A549 (cell line): ENCODE results near the gene USP46. TPM values are rescaled to one million over a fixed set of nuclear protein-coding genes. Genes with fewer than 3 reads are reported as not detected.

Experiments used
- ATAC-seq, 2 experiments: fragments of 200-7000 bp in 1 of 2; fragments of >200 bp in 1 of 2; cut with Nextera tagmentation in 1 of 2; cut with Tn5 transposase in 1 of 2; 3 replicates each; pipeline versions ENCODE4 v1.8.0 to v1.9.1; 2018 to 2020; ENCODE audit warnings: mild to moderate bottlenecking in 1 of 2, moderate library complexity in 1 of 2
- CTCF ChIA-PET: fragments of 300-600 bp; sonication (Branson Sonifier 250); formaldehyde crosslinking; extraction: SDS; loops from one replicate; lab custom pipeline; 2021; ENCODE audit warnings: antibody characterized with exemption, inconsistent platforms; lab: Yijun Ruan, JAX
- POLR2A ChIA-PET: fragments of 350-600 bp; formaldehyde crosslinking; extraction: SDS; loops from one replicate; lab custom pipeline; 2021; ENCODE audit warnings: antibody characterized with exemption, inconsistent platforms; lab: Yijun Ruan, JAX
- DNase-seq, 2 experiments: peaks; one replicate each; pipeline versions ENCODE4 v3.0.0 to v3.0.0-alpha.2; 2011 to 2016; ENCODE audit warnings: low read depth in 1 of 2, low spot score in 1 of 2
- FAIRE-seq: peaks from 2 replicates; lab custom pipeline; 2011; peaks lifted over from hg19 to GRCh38; lab: Jason Lieb, UNC
- H3K27ac ChIP-seq, 2 experiments: fragments of >200 bp; sonication (Bioruptor Twin); formaldehyde crosslinking; 3 replicates each; pipeline ENCODE4 v1.5.1; 2016 to 2017
- H3K4me1 ChIP-seq: fragments of >200 bp; sonication (Bioruptor Twin); formaldehyde crosslinking; 3 replicates; pipeline ENCODE4 v1.6.1; 2016
- H3K4me2 ChIP-seq: fragments of >200 bp; sonication (Bioruptor Twin); formaldehyde crosslinking; 3 replicates; pipeline ENCODE4 v1.6.1; 2016
- H3K4me3 ChIP-seq: fragments of >200 bp; sonication (Bioruptor Twin); formaldehyde crosslinking; 3 replicates; pipeline ENCODE4 v1.5.1; 2016
- H3K9me3 ChIP-seq: fragments of >200 bp; sonication (Bioruptor Twin); formaldehyde crosslinking; 3 replicates; pipeline ENCODE4 v1.6.1; 2016
- BCL3 ChIP-seq: fragments of >200 bp; sonication (Bioruptor Twin); formaldehyde crosslinking; IDR thresholded peaks from 3 replicates; pipeline ENCODE4 v1.6.1; 2016
- CBX8 ChIP-seq: fragments of 200-600 bp; sonication (generic); IDR thresholded peaks from 2 replicates; pipeline ENCODE4 v1.6.1; 2016
- CEBPB ChIP-seq, 2 experiments: fragments of >200 bp in 1 of 2; sonication (Bioruptor Twin) in 1 of 2; formaldehyde crosslinking in 1 of 2; IDR thresholded peaks; 2 replicates each; pipeline ENCODE4 v1.6.1; 2012 to 2016
- CHD2 ChIP-seq: fragments of 150-350 bp; IDR thresholded peaks from 2 replicates; pipeline ENCODE4 v1.6.1; 2014; ENCODE audit warnings: low read length; ENCODE audit not compliant: partially characterized antibody
- CHD4 ChIP-seq: fragments of 200-600 bp; sonication (generic); IDR thresholded peaks from 2 replicates; pipeline ENCODE4 v1.6.1; 2016; ENCODE audit warnings: antibody characterized with exemption, mild to moderate bottlenecking, borderline replicate concordance
- CTCF ChIP-seq: fragments of >200 bp; sonication (Bioruptor Twin); formaldehyde crosslinking; IDR thresholded peaks from 3 replicates; pipeline ENCODE4 v1.5.1; 2016
- EHF ChIP-seq: fragments of 250-450 bp; sonication (Bioruptor Pico); IDR thresholded peaks from 2 replicates; pipeline ENCODE4 v1.5.0; 2020; ENCODE audit warnings: mild to moderate bottlenecking
- EHMT2 ChIP-seq: fragments of 200-600 bp; sonication (generic); IDR thresholded peaks from 2 replicates; pipeline ENCODE4 v1.6.1; 2016; ENCODE audit warnings: antibody characterized with exemption, low read depth, mild to moderate bottlenecking, moderate library complexity
- ELK1 ChIP-seq: fragments of 150-350 bp; IDR thresholded peaks from 2 replicates; pipeline ENCODE4 v1.6.1; 2014; ENCODE audit warnings: low read depth, mild to moderate bottlenecking, low read length
- FOSL2 ChIP-seq, 2 experiments: fragments of 450-650 bp in 1 of 2; fragments of >200 bp in 1 of 2; sonication (Bioruptor Twin) in 1 of 2; formaldehyde crosslinking; IDR thresholded peaks; 2 replicates each; pipeline versions ENCODE4 v1.5.0 to v1.6.1; 2016 to 2020; ENCODE audit warnings: mild to moderate bottlenecking in 1 of 2, moderate library complexity in 1 of 2
- FOXS1 ChIP-seq: fragments of 250-450 bp; sonication (Bioruptor Pico); IDR thresholded peaks from 2 replicates; pipeline ENCODE4 v1.5.0; 2020; ENCODE audit warnings: mild to moderate bottlenecking, moderate library complexity
- GATA3 ChIP-seq: IDR thresholded peaks from 2 replicates; pipeline ENCODE4 v1.6.1; 2012; ENCODE audit warnings: borderline replicate concordance
- HEYL ChIP-seq: fragments of 250-450 bp; sonication (Bioruptor Pico); IDR thresholded peaks from 2 replicates; pipeline ENCODE4 v1.8.0; 2021; ENCODE audit warnings: mild to moderate bottlenecking, moderate library complexity
- HMGXB4 ChIP-seq: fragments of 250-450 bp; sonication (Bioruptor Pico); IDR thresholded peaks from 2 replicates; pipeline ENCODE4 v1.5.0; 2021; ENCODE audit warnings: mild to moderate bottlenecking, moderate library complexity, borderline replicate concordance
- HOXB5 ChIP-seq: fragments of 250-450 bp; sonication (Bioruptor Pico); IDR thresholded peaks from 2 replicates; pipeline ENCODE4 v1.5.0; 2020; ENCODE audit warnings: mild to moderate bottlenecking, moderate library complexity
- KDM1A ChIP-seq: fragments of 200-600 bp; sonication (generic); IDR thresholded peaks from 2 replicates; pipeline ENCODE4 v1.6.1; 2016; ENCODE audit warnings: low read depth, mild to moderate bottlenecking
- NFE2L2 ChIP-seq: fragments of 150-350 bp; conservative IDR thresholded peaks from 2 replicates; pipeline ENCODE4 v1.6.1; 2014; ENCODE audit warnings: low read length
- PBX3 ChIP-seq: IDR thresholded peaks from 2 replicates; pipeline ENCODE4 v1.6.1; 2012
- PHF8 ChIP-seq: fragments of 200-600 bp; sonication (generic); IDR thresholded peaks from 2 replicates; pipeline ENCODE4 v1.6.1; 2016; ENCODE audit warnings: low read depth, mild to moderate bottlenecking, antibody characterized with exemption, moderate library complexity, borderline replicate concordance
- POLR2A ChIP-seq: IDR thresholded peaks from 2 replicates; pipeline ENCODE4 v1.6.1; 2012; ENCODE audit warnings: mild to moderate bottlenecking, low read length
- RAD21 ChIP-seq, 2 experiments: fragments of >200 bp in 1 of 2; sonication (Bioruptor Twin) in 1 of 2; formaldehyde crosslinking in 1 of 2; IDR thresholded peaks in 1 of 2; conservative IDR thresholded peaks in 1 of 2; 2 replicates in 1 of 2; 3 replicates in 1 of 2; pipeline ENCODE4 v1.6.1; 2012 to 2018; ENCODE audit warnings: inconsistent platforms in 1 of 2
- RFX5 ChIP-seq: fragments of 450-650 bp; IDR thresholded peaks from 2 replicates; pipeline ENCODE4 v1.7.1; 2014; ENCODE audit warnings: antibody characterized with exemption, mild to moderate bottlenecking, moderate library complexity
- RNF2 ChIP-seq: fragments of 200-600 bp; sonication (generic); IDR thresholded peaks from 2 replicates; pipeline ENCODE4 v1.6.1; 2016; ENCODE audit warnings: low read depth, mild to moderate bottlenecking, antibody characterized with exemption, moderate library complexity, borderline replicate concordance
- SMC3 ChIP-seq: fragments of >200 bp; sonication (Bioruptor Twin); formaldehyde crosslinking; IDR thresholded peaks from 3 replicates; pipeline ENCODE4 v1.6.1; 2018; ENCODE audit warnings: inconsistent platforms
- SREBF2 ChIP-seq: fragments of 450-650 bp; IDR thresholded peaks from 2 replicates; pipeline ENCODE4 v1.6.1; 2014; ENCODE audit warnings: mild to moderate bottlenecking, moderate library complexity
- USF2 ChIP-seq: fragments of 450-650 bp; IDR thresholded peaks from 2 replicates; pipeline ENCODE4 v1.6.1; 2014; ENCODE audit warnings: antibody characterized with exemption
- ZC3H11A ChIP-seq: fragments of 450-650 bp; IDR thresholded peaks from 2 replicates; pipeline ENCODE4 v1.6.1; 2014; ENCODE audit warnings: antibody characterized with exemption, mild to moderate bottlenecking
- ZNF302 ChIP-seq: fragments of 250-450 bp; sonication (Bioruptor Pico); IDR thresholded peaks from 2 replicates; pipeline ENCODE4 v1.9.0; 2021; ENCODE audit warnings: inconsistent platforms, mild to moderate bottlenecking, moderate library complexity
- ZSCAN20 ChIP-seq: fragments of 250-450 bp; sonication (Bioruptor Pico); IDR thresholded peaks from 2 replicates; pipeline ENCODE4 v1.8.0; 2022; ENCODE audit warnings: mild to moderate bottlenecking, moderate library complexity
- WGBS: methylation state at CpG from one replicate; pipeline ENCODE4 v1.1.6; 2017; ENCODE audit errors: missing lambda C conversion rate; 5-methylcytosine and 5-hydroxymethylcytosine counted together
- polyA plus RNA-seq, 4 experiments: library from polyadenylated mRNA; depleted of rRNA in 3 of 4; stranded (reverse); fragments of >200 nt; fragmentation: RNase III in 1 of 4; extraction: RNeasy Plus Mini Kit Qiagen cat#74134 plus additional on column Dnase treatment in 1 of 4; gene quantifications; 2 replicates in 3 of 4; 3 replicates in 1 of 4; pipeline ENCODE4 v1.2.3, GENCODE V29; 2011 to 2017

USP46 gene
- polyA plus RNA-seq, 2 of the 4 experiments (the other 2 are of a cell fraction), result 5.6 to 15.9 TPM

GRCh38 chr4:52551487-52551886, 107.6 kb downstream of the USP46 start:
- POLR2A ChIA-PET, result no interaction called here
- FAIRE-seq, result no peak
- no peak for TF ChIP-seq RNF2
- TF ChIP-seq KDM1A, result no peak
- TF ChIP-seq SMC3, result no peak
- TF ChIP-seq ZC3H11A, result no peak
- no peak for TF ChIP-seq PBX3
- no peak for TF ChIP-seq BCL3
- no peak for TF ChIP-seq HEYL
- TF ChIP-seq EHMT2, result no peak
- no peak for TF ChIP-seq FOSL2 (IDR thresholded peaks at IDR 0.05)
- TF ChIP-seq FOSL2 (CRISPR knock-in tag; IDR thresholded peaks at IDR 0.05), result no peak
- TF ChIP-seq CBX8, result no peak
- no peak for TF ChIP-seq CTCF
- no peak for TF ChIP-seq RFX5
- TF ChIP-seq HOXB5 (CRISPR knock-in tag), result no peak
- TF ChIP-seq RAD21 (conservative IDR thresholded peaks at IDR 0.05 in 1 of 2, IDR thresholded peaks at IDR 0.05 in 1 of 2), result no peak
- no peak for TF ChIP-seq CEBPB (IDR thresholded peaks at IDR 0.05)
- TF ChIP-seq USF2, result no peak
- TF ChIP-seq HMGXB4 (CRISPR knock-in tag), result no peak
- no peak for TF ChIP-seq EHF (CRISPR knock-in tag)
- no peak for TF ChIP-seq ELK1
- no peak for TF ChIP-seq GATA3
- no peak for ATAC-seq
- no peaks in the 10 kb centered on the region for H3K4me1 ChIP-seq
- DNase-seq, result no peak
- no peak overlapping the region for H3K4me2 ChIP-seq
- 0% methylated on average over 1 of the region's 1 CpG for WGBS
- CTCF ChIA-PET, result interaction anchor here (0.6 kb wide), 1 partner anchor 830 kb away, joined by 3 read pairs; no protein-coding TSS in a partner anchor
- no peak overlapping the region for H3K4me3 ChIP-seq
- no peaks in the 10 kb centered on the region for H3K9me3 ChIP-seq
- H3K27ac ChIP-seq, result no peak overlapping the region

- CTCF ChIA-PET, result no interaction called here
- no peak for TF ChIP-seq NFE2L2
- no peak for TF ChIP-seq ZNF302
- TF ChIP-seq PHF8, result no peak
- TF ChIP-seq POLR2A, result no peak
- TF ChIP-seq SREBF2, result no peak
- TF ChIP-seq CTCF, result no peak
- no peak for TF ChIP-seq FOXS1 (CRISPR knock-in tag)
- TF ChIP-seq CHD4, result no peak
- no peak for TF ChIP-seq ZSCAN20 (CRISPR knock-in tag)
- no peak for TF ChIP-seq FOSL2 (IDR thresholded peaks at IDR 0.05)
- TF ChIP-seq FOSL2 (CRISPR knock-in tag; IDR thresholded peaks at IDR 0.05), result no peak
- TF ChIP-seq CHD2, result no peak
- no peak for TF ChIP-seq ZC3H11A
- no peak for TF ChIP-seq CBX8
Measured at GRCh38 chr4:52550186-52550585, 108.9 kb downstream of the USP46 start.

More at GRCh38 chr4:52550186-52550585, 108.9 kb downstream of the USP46 start:
- DNase-seq, result no peak
- POLR2A ChIA-PET, result no interaction called here
- no peak overlapping the region for H3K4me2 ChIP-seq
- no peak for ATAC-seq
- no peak overlapping the region for H3K27ac ChIP-seq
- 30% methylated on average over 3 of the region's 3 CpGs for WGBS
- no peaks in the 10 kb centered on the region for H3K9me3 ChIP-seq
- no peak overlapping the region for H3K4me3 ChIP-seq
- H3K4me1 ChIP-seq, result no peaks in the 10 kb centered on the region
- FAIRE-seq, result no peak
